Measurements from ENCODE around the gene INSC. TPM values are rescaled to one million over a fixed set of nuclear protein-coding genes. Genes with fewer than 3 reads are reported as not detected.

The INSC gene
- total and polyA plus RNA-seq, 2 of the 8 experiments (the other 6 are each of a cell fraction or from before 2014, with no cell fraction given): 0.58 to 0.59 TPM

GRCh38 chr11:15198284-15198683 lies 83.6 kb downstream of the INSC start:
- H3K79me2 ChIP-seq (ENCODE audit: control insufficient read depth in 1 of 2, insufficient read depth in 2 of 2, low read length in 2 of 2): no peaks in the 10 kb centered on the region
- H3K4ac ChIP-seq (replicated peaks; ENCODE audit: insufficient read length, low read depth, low read length): no peak overlapping the region
- no peak overlapping the region for H2BK20ac ChIP-seq (ENCODE audit: low read length)
- H3K14ac ChIP-seq (ENCODE audit: insufficient read length): no peak overlapping the region
- no peak overlapping the region for H4K5ac ChIP-seq (ENCODE audit: insufficient read length, low read depth, low read length)
- no peak overlapping the region for H3K23ac ChIP-seq (ENCODE audit: insufficient read length)
- H3K4me3 ChIP-seq (ENCODE audit: extremely low read depth in 1 of 4, insufficient read depth in 2 of 4, low read depth in 3 of 4, low read length in 4 of 4): no peak overlapping the region
- no peak overlapping the region for H2AK5ac ChIP-seq (ENCODE audit: low read depth, low read length)
- H3K9ac ChIP-seq (replicated peaks in 1 of 4; ENCODE audit: extremely low read depth in 1 of 4, low read depth in 3 of 4, low read length in 3 of 4): no peak overlapping the region
- no peak overlapping the region for H2BK120ac ChIP-seq (replicated peaks; ENCODE audit: low read depth, low read length)
- no peaks in the 10 kb centered on the region for H4K20me1 ChIP-seq (replicated peaks in 1 of 2; ENCODE audit: control insufficient read depth in 1 of 2, insufficient read depth in 2 of 2, low read length in 2 of 2)
- no peak overlapping the region for H4K91ac ChIP-seq (replicated peaks; ENCODE audit: insufficient read length, low read length)
- no peak overlapping the region for H3K18ac ChIP-seq (ENCODE audit: extremely low read depth, low read length)
- H2BK12ac ChIP-seq (ENCODE audit: low read depth, low read length): no peak overlapping the region
- WGBS, 2 experiments (ENCODE audit: extremely low coverage in 1 of 2, insufficient coverage in 1 of 2, insufficient read length in 1 of 2, insufficient replicate concordance in 2 of 2, low coverage in 1 of 2, low lambda C conversion rate in 2 of 2, missing lambda C conversion rate in 1 of 2): 92% methylated on average over 2 of the region's 2 CpGs; no CpG with 5 or more reads in 1 of the 2 experiments
- H2AFZ ChIP-seq (ENCODE audit: low read length): no peak overlapping the region
- FAIRE-seq (no peak), DNase-seq (ENCODE audit: low read depth in 1 of 2, low spot score in 2 of 2) (peak in 1 of 2 experiments; percentile 6)
- no peaks in the 10 kb centered on the region for H3K23me2 ChIP-seq (ENCODE audit: low read depth, low read length)
- no peaks in the 10 kb centered on the region for H3K79me1 ChIP-seq (ENCODE audit: low read depth, low read length)
- no peak overlapping the region for H3K27ac ChIP-seq (ENCODE audit: low read depth, low read length)
- no peaks in the 10 kb centered on the region; a peak in 1 of 7 replicates for H3K27me3 ChIP-seq (replicated peaks in 1 of 4; ENCODE audit: control insufficient read depth in 3 of 4, extremely low read depth in 1 of 4, insufficient read depth in 3 of 4, low read length in 3 of 4)
- CTCF ChIA-PET (ENCODE audit: partially characterized antibody): interaction anchor here (0.7 to 4.5 kb wide), 10 partner anchors 9 to 294 kb away, joined by 3 to 16 read pairs (median 4); no protein-coding TSS in a partner anchor
- no peak overlapping the region for H4K8ac ChIP-seq (ENCODE audit: extremely low read depth, insufficient read depth, low read length)
- POLR2A ChIA-PET (ENCODE audit: partially characterized antibody): no interaction called here
- H2BK5ac ChIP-seq (ENCODE audit: low read depth, low read length): no peak overlapping the region
- no peaks in the 10 kb centered on the region for H3K36me3 ChIP-seq (ENCODE audit: control insufficient read depth in 2 of 4, insufficient read depth in 4 of 4, low read length in 3 of 4)
- no peak overlapping the region for H3K4me2 ChIP-seq (ENCODE audit: insufficient read depth in 1 of 2, low read depth in 2 of 2, low read length in 2 of 2)
- no peaks in the 10 kb centered on the region for H3K9me3 ChIP-seq (ENCODE audit: insufficient read depth in 2 of 2, low read depth in 1 of 2, low read length in 1 of 2)
- no peak overlapping the region for H3K56ac ChIP-seq (replicated peaks; ENCODE audit: insufficient read length, low read depth, low read length)
- no peak overlapping the region for H2BK15ac ChIP-seq (ENCODE audit: low read length)
- no peaks in the 10 kb centered on the region for H3K4me1 ChIP-seq (replicated peaks in 1 of 4; ENCODE audit: control insufficient read depth in 3 of 4, insufficient read depth in 4 of 4, low read length in 3 of 4)
- TF ChIP-seq E2F6 (IDR thresholded peaks at IDR 0.05) (no peak), RAD21 (IDR thresholded peaks at IDR 0.05 in 1 of 2, conservative IDR thresholded peaks at IDR 0.05 in 1 of 2; ENCODE audit: low read depth in 2 of 2, low read length in 2 of 2) (no peak), EZH2 (IDR thresholded peaks at IDR 0.05; ENCODE audit: low read depth, low read length, severe bottlenecking) (no peak), JUND (IDR thresholded peaks at IDR 0.05; ENCODE audit: low read length) (no peak), CTCF (IDR thresholded peaks at IDR 0.05; ENCODE audit: control extremely low read depth in 1 of 3, insufficient read depth in 1 of 3, low read depth in 1 of 3, low read length in 3 of 3) (no peak), CEBPB (IDR thresholded peaks at IDR 0.05; ENCODE audit: low read depth, low read length) (no peak), BRCA1 (IDR thresholded peaks at IDR 0.05; ENCODE audit: low read depth, low read length) (no peak), TCF12 (IDR thresholded peaks at IDR 0.05; ENCODE audit: low read depth, low read length) (no peak), SP1 (IDR thresholded peaks at IDR 0.05; ENCODE audit: low read depth, low read length) (no peak), ATF3 (IDR thresholded peaks at IDR 0.05; ENCODE audit: insufficient read depth, low read depth, low read length) (no peak), EGR1 (IDR thresholded peaks at IDR 0.05; ENCODE audit: borderline replicate concordance, low read depth, low read length) (no peak)
